GM23338 (cell line): Measurements from ENCODE around the gene PTPN21. TPM values are rescaled to one million over a fixed set of nuclear protein-coding genes. Genes with fewer than 3 reads are reported as not detected.

Source experiments
- CREB1 ChIP-seq: fragments of 250-450 bp; sonication (Bioruptor Pico); IDR thresholded peaks from 2 replicates; pipeline ENCODE4 v1.5.0; 2020; ENCODE audit warnings: low read depth, mild to moderate bottlenecking, moderate library complexity
- CTCF ChIP-seq, 2 experiments: fragments of 200-600 bp in 1 of 2; sonication (generic) in 1 of 2; conservative IDR thresholded peaks; 2 replicates each; pipeline versions ENCODE4 v1.5.1 to v1.6.1; 2016 to 2017; ENCODE audit warnings: antibody characterized with exemption in 2 of 2, low read depth in 2 of 2, mild to moderate bottlenecking in 2 of 2, moderate library complexity in 1 of 2
- ETS1 ChIP-seq: IDR thresholded peaks from 2 replicates; pipeline ENCODE4 v1.6.1; 2016; ENCODE audit warnings: antibody characterized with exemption
- EZH2phosphoT487 ChIP-seq: fragments of 200-600 bp; sonication (generic); IDR thresholded peaks from one replicate; pipeline ENCODE4 v1.8.1; 2018; ENCODE audit warnings: antibody characterized with exemption; ENCODE audit not compliant: unreplicated experiment
- JUNB ChIP-seq: IDR thresholded peaks from one replicate; pipeline ENCODE4 v1.6.1; 2016; ENCODE audit warnings: antibody characterized with exemption; ENCODE audit not compliant: unreplicated experiment
- NANOG ChIP-seq: IDR thresholded peaks from 2 replicates; pipeline ENCODE4 v1.6.1; 2016; ENCODE audit warnings: antibody characterized with exemption, borderline replicate concordance
- POLR2AphosphoS5 ChIP-seq: IDR thresholded peaks from 2 replicates; pipeline ENCODE4 v1.6.1; 2016; ENCODE audit warnings: antibody characterized with exemption, low read depth
- ZNF114 ChIP-seq: fragments of 250-450 bp; sonication (Bioruptor Pico); IDR thresholded peaks from 2 replicates; pipeline ENCODE4 v1.5.0; 2020; ENCODE audit warnings: mild to moderate bottlenecking, moderate library complexity
- ZNF331 ChIP-seq: fragments of 250-450 bp; sonication (Bioruptor Pico); IDR thresholded peaks from 2 replicates; pipeline ENCODE4 v1.5.0; 2020; ENCODE audit warnings: low read depth, mild to moderate bottlenecking, moderate library complexity
- ZNF462 ChIP-seq: fragments of 250-450 bp; sonication (Bioruptor Pico); IDR thresholded peaks from 2 replicates; pipeline ENCODE4 v1.5.0; 2020; ENCODE audit warnings: mild to moderate bottlenecking, moderate library complexity
- polyA plus RNA-seq: library from polyadenylated mRNA; unstranded; fragments of >200 nt; fragmentation: Nextera tagmentation; extraction: Ambion mirVana; gene quantifications from 2 replicates; pipeline ENCODE4 v1.2.1, GENCODE V29; 2016
- total RNA-seq: library from RNA; depleted of rRNA; stranded (reverse); fragments of >200 nt; shearing (Covaris generic); gene quantifications from 2 replicates; pipeline ENCODE4 v1.2.3, GENCODE V29; 2014

The PTPN21 gene
- total and polyA plus RNA-seq, 2 experiments from 2014 or later = 2.7 to 5.6 TPM

GRCh38 chr14:88576222-88576621 lies 21.4 kb upstream of the PTPN21 start (continued):
- TF ChIP-seq ZNF462 (CRISPR knock-in tag) (no peak), EZH2phosphoT487 (no peak), ETS1 (no peak), POLR2AphosphoS5 (no peak), ZNF331 (no peak), JUNB (no peak), CREB1 (CRISPR knock-in tag) (no peak), ZNF114 (CRISPR knock-in tag) (no peak), NANOG (no peak), CTCF (conservative IDR thresholded peaks at IDR 0.05; ENCODE audit: low read depth in 2 of 2) (no peak)
